H1 (cell line): Measurements from ENCODE around the gene DRP2. TPM values are rescaled to one million over a fixed set of nuclear protein-coding genes. Genes with fewer than 3 reads are reported as not detected.

Source experiments
- CTCF ChIA-PET: fragments of 300-600 bp; sonication (Branson Sonifier 250); formaldehyde crosslinking; loops from one replicate; lab custom pipeline; 2021; ENCODE audit not compliant: partially characterized antibody; lab: Charles Lee
- POLR2A ChIA-PET: fragments of 300-600 bp; sonication (Branson Sonifier 250); formaldehyde crosslinking; loops from one replicate; lab custom pipeline; 2021; ENCODE audit warnings: inconsistent platforms; ENCODE audit not compliant: partially characterized antibody; lab: Charles Lee
- DNase-seq, 2 experiments: peaks; one replicate each; pipeline versions ENCODE4 v3.0.0 to v3.0.0-alpha.2; 2010 to 2022; ENCODE audit warnings: low spot score in 2 of 2, low read depth in 1 of 2, mixed read lengths in 1 of 2
- FAIRE-seq: peaks from 2 replicates; lab custom pipeline; 2011; peaks lifted over from hg19 to GRCh38; lab: Jason Lieb, UNC
- H2AFZ ChIP-seq: 2 replicates; pipeline ENCODE4 v1.8.1; 2012; ENCODE audit warnings: low read length, inconsistent platforms
- H2AK5ac ChIP-seq: 2 replicates; pipeline ENCODE4 v1.6.1; 2013; ENCODE audit warnings: low read depth, low read length
- H2BK120ac ChIP-seq: replicated peaks from 2 replicates; pipeline ENCODE3; 2013; ENCODE audit warnings: low read depth, low read length, inconsistent platforms
- H2BK12ac ChIP-seq: 2 replicates; pipeline ENCODE4 v1.6.1; 2013; ENCODE audit warnings: low read depth, low read length
- H2BK15ac ChIP-seq: 2 replicates; pipeline ENCODE4 v1.6.1; 2013; ENCODE audit warnings: low read length
- H2BK20ac ChIP-seq: 2 replicates; pipeline ENCODE4 v1.6.1; 2013; ENCODE audit warnings: low read length
- H2BK5ac ChIP-seq: 2 replicates; pipeline ENCODE4 v1.6.1; 2013; ENCODE audit warnings: low read depth, low read length
- H3K14ac ChIP-seq: 2 replicates; pipeline ENCODE4 v1.6.1; 2013; ENCODE audit warnings: inconsistent platforms; ENCODE audit not compliant: insufficient read length
- H3K18ac ChIP-seq: 2 replicates; pipeline ENCODE4 v1.6.1; 2013; ENCODE audit warnings: low read length; ENCODE audit errors: extremely low read depth
- H3K23ac ChIP-seq: 2 replicates; pipeline ENCODE4 v1.6.1; 2013; ENCODE audit warnings: inconsistent platforms; ENCODE audit not compliant: insufficient read length
- H3K23me2 ChIP-seq: 2 replicates; pipeline ENCODE4 v1.6.1; 2013; ENCODE audit warnings: low read depth, low read length
- H3K27ac ChIP-seq: 2 replicates; pipeline ENCODE4 v1.6.1; 2011; ENCODE audit warnings: low read depth, low read length, inconsistent platforms
- H3K27me3 ChIP-seq, 4 experiments: replicated peaks in 1 of 4; 1 replicate in 1 of 4; 2 replicates in 3 of 4; pipeline versions ENCODE4 v1.6.1 to v1.8.1; 2011 to 2013; ENCODE audit warnings: low read length in 3 of 4, mild to moderate bottlenecking in 3 of 4, inconsistent platforms in 2 of 4, mixed read lengths in 2 of 4, moderate library complexity in 1 of 4; ENCODE audit not compliant: control insufficient read depth in 3 of 4, insufficient read depth in 3 of 4; ENCODE audit errors: extremely low read depth in 1 of 4
- H3K36me3 ChIP-seq, 4 experiments: 2 replicates each; pipeline versions ENCODE4 v1.6.1 to v1.8.1; 2011 to 2013; ENCODE audit warnings: mild to moderate bottlenecking in 4 of 4, low read length in 3 of 4, moderate library complexity in 2 of 4, control low read depth in 1 of 4, inconsistent platforms in 1 of 4; ENCODE audit not compliant: insufficient read depth in 4 of 4, control insufficient read depth in 2 of 4
- H3K4ac ChIP-seq: replicated peaks from 2 replicates; pipeline ENCODE3; 2013; ENCODE audit warnings: low read length, low read depth, mixed read lengths, inconsistent platforms; ENCODE audit not compliant: insufficient read length
- H3K4me1 ChIP-seq, 4 experiments: replicated peaks in 1 of 4; 1 replicate in 1 of 4; 2 replicates in 3 of 4; pipeline versions ENCODE4 v1.6.1 to v1.8.1; 2011 to 2013; ENCODE audit warnings: low read length in 3 of 4, inconsistent platforms in 2 of 4, mixed read lengths in 1 of 4; ENCODE audit not compliant: insufficient read depth in 4 of 4, control insufficient read depth in 3 of 4
- H3K4me2 ChIP-seq, 2 experiments: 2 replicates each; pipeline versions ENCODE4 v1.6.1 to v1.8.1; 2011 to 2013; ENCODE audit warnings: low read depth in 2 of 2, low read length in 2 of 2, control low read depth in 1 of 2, inconsistent platforms in 1 of 2, mild to moderate bottlenecking in 1 of 2; ENCODE audit not compliant: insufficient read depth in 1 of 2
- H3K4me3 ChIP-seq, 4 experiments: fragments of 200-600, 300-600 bp in 1 of 4; sonication (generic), shearing (Covaris generic), sonication (Bioruptor Twin) in 1 of 4; 2 replicates each; pipeline versions ENCODE4 v1.5.1 to v1.8.1; 2011 to 2016; ENCODE audit warnings: low read length in 4 of 4, low read depth in 3 of 4, control low read depth in 2 of 4, inconsistent platforms in 2 of 4, mild to moderate bottlenecking in 2 of 4, mixed read lengths in 1 of 4, moderate library complexity in 1 of 4; ENCODE audit not compliant: insufficient read depth in 2 of 4; ENCODE audit errors: extremely low read depth in 1 of 4
- H3K56ac ChIP-seq: replicated peaks from 2 replicates; pipeline ENCODE3; 2013; ENCODE audit warnings: low read depth, mild to moderate bottlenecking, mixed read lengths, low read length, inconsistent platforms; ENCODE audit not compliant: insufficient read length
- H3K79me1 ChIP-seq: 2 replicates; pipeline ENCODE4 v1.6.1; 2013; ENCODE audit warnings: low read depth, low read length, control low read depth
- H3K79me2 ChIP-seq, 2 experiments: 2 replicates each; pipeline versions ENCODE4 v1.6.1 to v1.8.1; 2012 to 2013; ENCODE audit warnings: low read length in 2 of 2, mild to moderate bottlenecking in 2 of 2, inconsistent platforms in 1 of 2; ENCODE audit not compliant: insufficient read depth in 2 of 2, control insufficient read depth in 1 of 2
- H3K9ac ChIP-seq, 4 experiments: replicated peaks in 1 of 4; 1 replicate in 1 of 4; 2 replicates in 3 of 4; pipeline versions ENCODE4 v1.6.1 to v1.8.1; 2011 to 2013; ENCODE audit warnings: low read depth in 3 of 4, low read length in 3 of 4, control low read depth in 2 of 4, mild to moderate bottlenecking in 2 of 4, moderate library complexity in 2 of 4, inconsistent platforms in 1 of 4; ENCODE audit errors: extremely low read depth in 1 of 4
- H3K9me3 ChIP-seq, 2 experiments: 2 replicates each; pipeline versions ENCODE4 v1.6.1 to v1.8.1; 2012 to 2013; ENCODE audit warnings: mild to moderate bottlenecking in 2 of 2, moderate library complexity in 2 of 2, control low read depth in 1 of 2, inconsistent platforms in 1 of 2, low read depth in 1 of 2, low read length in 1 of 2, mixed read lengths in 1 of 2; ENCODE audit not compliant: insufficient read depth in 2 of 2
- H4K20me1 ChIP-seq, 2 experiments: replicated peaks in 1 of 2; 2 replicates each; pipeline versions ENCODE3 to v1.8.1; 2011 to 2013; ENCODE audit warnings: inconsistent platforms in 2 of 2, low read length in 2 of 2, mild to moderate bottlenecking in 1 of 2; ENCODE audit not compliant: insufficient read depth in 2 of 2, control insufficient read depth in 1 of 2
- H4K5ac ChIP-seq: 2 replicates; pipeline ENCODE4 v1.6.1; 2013; ENCODE audit warnings: low read length, low read depth, mixed read lengths, inconsistent platforms; ENCODE audit not compliant: insufficient read length
- H4K8ac ChIP-seq: 2 replicates; pipeline ENCODE4 v1.8.0; 2013; ENCODE audit warnings: mild to moderate bottlenecking, moderate library complexity, low read length, inconsistent platforms; ENCODE audit not compliant: insufficient read depth; ENCODE audit errors: extremely low read depth
- H4K91ac ChIP-seq: replicated peaks from 2 replicates; pipeline ENCODE3; 2013; ENCODE audit warnings: low read length, mixed read lengths, inconsistent platforms; ENCODE audit not compliant: insufficient read length
- ATF2 ChIP-seq: IDR thresholded peaks from 2 replicates; pipeline ENCODE4 v1.6.1; 2012; ENCODE audit warnings: low read length, inconsistent platforms
- CBX8 ChIP-seq: fragments of 300-800, 300-1000 bp; sonication (generic); IDR thresholded peaks from 2 replicates; pipeline ENCODE4 v1.7.1; 2016; ENCODE audit warnings: low read depth, low read length, borderline replicate concordance
- GABPA ChIP-seq: IDR thresholded peaks from 2 replicates; pipeline ENCODE4 v1.6.1; 2011; ENCODE audit warnings: mild to moderate bottlenecking, low read length, moderate library complexity, borderline replicate concordance; ENCODE audit not compliant: insufficient read depth
- KDM1A ChIP-seq: fragments of 200-600, 300-600 bp; sonication (generic); IDR thresholded peaks from 2 replicates; pipeline ENCODE4 v1.7.1; 2016; ENCODE audit warnings: mild to moderate bottlenecking, low read length, borderline replicate concordance
- MAX ChIP-seq: IDR thresholded peaks from 2 replicates; pipeline ENCODE4 v1.6.1; 2012; ENCODE audit warnings: inconsistent platforms
- NANOG ChIP-seq: IDR thresholded peaks from 2 replicates; pipeline ENCODE4 v1.6.1; 2011; ENCODE audit warnings: low read length, low read depth, mild to moderate bottlenecking, inconsistent platforms; ENCODE audit not compliant: insufficient read depth, poor library complexity, severe bottlenecking
- POU5F1 ChIP-seq: IDR thresholded peaks from 2 replicates; pipeline ENCODE4 v1.6.1; 2011; ENCODE audit warnings: low read depth, mild to moderate bottlenecking, low read length, moderate library complexity
- SP1 ChIP-seq: IDR thresholded peaks from 2 replicates; pipeline ENCODE4 v1.6.1; 2011; ENCODE audit warnings: low read depth, low read length
- SUZ12 ChIP-seq: fragments of 200-600 bp; sonication (generic); IDR thresholded peaks from 2 replicates; pipeline ENCODE4 v1.6.1; 2012; ENCODE audit warnings: mild to moderate bottlenecking, inconsistent platforms, low read length, moderate library complexity, mixed read lengths
- TAF1 ChIP-seq: IDR thresholded peaks from 2 replicates; pipeline ENCODE4 v1.6.1; 2011; ENCODE audit warnings: mild to moderate bottlenecking, low read depth, low read length
- TBP ChIP-seq: IDR thresholded peaks from 2 replicates; pipeline ENCODE4 v1.6.1; 2011; ENCODE audit warnings: low read depth, low read length, improper control_type of control experiment
- USF2 ChIP-seq: IDR thresholded peaks from 2 replicates; pipeline ENCODE4 v1.6.1; 2011; ENCODE audit warnings: low read length, improper control_type of control experiment
- WGBS, 2 experiments: shearing (Covaris generic) in 1 of 2; methylation state at CpG; one replicate each; pipeline versions ENCODE4 v1.1.6 to v1.1.7; 2013 to 2015; ENCODE audit warnings: low lambda C conversion rate in 2 of 2, mixed read lengths in 2 of 2, inconsistent platforms in 1 of 2, low coverage in 1 of 2, missing lambda C conversion rate in 1 of 2; ENCODE audit not compliant: insufficient replicate concordance in 2 of 2, insufficient coverage in 1 of 2, insufficient read length in 1 of 2; ENCODE audit errors: extremely low coverage in 1 of 2, missing lambda C conversion rate in 1 of 2; 5-methylcytosine and 5-hydroxymethylcytosine counted together
- polyA plus RNA-seq, 7 experiments: library from polyadenylated mRNA; depleted of rRNA in 3 of 7; stranded (reverse) in 5 of 7; unstranded in 2 of 7; fragments of >200 nt in 5 of 7; fragments of 200-250 nt in 2 of 7; gene quantifications; 1 replicate in 5 of 7; 2 replicates in 1 of 7; 4 replicates in 1 of 7; pipeline versions ENCODE4 v1.2.1 to v1.2.3, GENCODE V29; 2011 to 2013; ENCODE audit warnings: missing spikeins in 2 of 7, mixed read lengths in 2 of 7
- total RNA-seq: library from RNA; stranded (reverse); fragmentation: NEBNext Ultra II Directional; extraction: Animal tissue kit (Norgen Biotek cat#: 25700); gene quantifications from 2 replicates; pipeline ENCODE4 v1.2.1, GENCODE V29; 2021

Gene DRP2
- total and polyA plus RNA-seq, 2 of the 8 experiments (the other 6 are each of a cell fraction or from before 2014, with no cell fraction given) = 0.18 to 0.20 TPM

- CTCF ChIA-PET = no interaction called here
- no peak for TF ChIP-seq POU5F1
- no peak for TF ChIP-seq ATF2
- no peak for TF ChIP-seq KDM1A
- no peak for TF ChIP-seq TBP
- TF ChIP-seq NANOG = no peak
- TF ChIP-seq TAF1 = no peak
- no peak for TF ChIP-seq SP1
- no peak for TF ChIP-seq USF2
- TF ChIP-seq CBX8 = no peak
- TF ChIP-seq SUZ12 = no peak
- TF ChIP-seq GABPA = no peak
- TF ChIP-seq MAX = no peak
- Histone ChIP-seq H3K27ac (no peak overlapping the region), H3K23ac (no peak overlapping the region), H3K79me1 (no peaks in the 10 kb centered on the region), H2BK5ac (no peak overlapping the region), H2BK120ac (no peak overlapping the region), H3K14ac (no peak overlapping the region), H3K4me3 (no peak overlapping the region), H3K36me3 (no peaks in the 10 kb centered on the region), H3K4me1 (no peaks in the 10 kb centered on the region), H3K56ac (no peak overlapping the region), H4K5ac (no peak overlapping the region), H3K27me3 (no peaks in the 10 kb centered on the region), H4K91ac (no peak overlapping the region), H4K8ac (no peak overlapping the region), H2BK15ac (no peak overlapping the region), H2BK12ac (no peak overlapping the region), H3K23me2 (no peaks in the 10 kb centered on the region), H4K20me1 (no peaks in the 10 kb centered on the region), H3K79me2 (no peaks in the 10 kb centered on the region), H3K4ac (no peak overlapping the region), H3K4me2 (no peak overlapping the region), H3K9ac (no peak overlapping the region), H2AFZ (no peak overlapping the region), H2BK20ac (no peak overlapping the region), H3K9me3 (no peaks in the 10 kb centered on the region), H2AK5ac (no peak overlapping the region), H3K18ac (no peak overlapping the region)
- DNase-seq (no peak), FAIRE-seq (no peak)
- POLR2A ChIA-PET = no interaction called here
- 77% methylated on average over 1 of the region's 1 CpG; no CpG with 5 or more reads in 1 of the 2 experiments for WGBS, 2 experiments
Observed at GRCh38 chrX:101231080-101231479, 11.5 kb downstream of the DRP2 start.
